ENCODE data around the gene POLRMT. TPM values are rescaled to one million over a fixed set of nuclear protein-coding genes. Genes with fewer than 3 reads are reported as not detected.

POLRMT gene
- total RNA-seq, 1 experiment from 2014 or later: 139 TPM

DNA sequence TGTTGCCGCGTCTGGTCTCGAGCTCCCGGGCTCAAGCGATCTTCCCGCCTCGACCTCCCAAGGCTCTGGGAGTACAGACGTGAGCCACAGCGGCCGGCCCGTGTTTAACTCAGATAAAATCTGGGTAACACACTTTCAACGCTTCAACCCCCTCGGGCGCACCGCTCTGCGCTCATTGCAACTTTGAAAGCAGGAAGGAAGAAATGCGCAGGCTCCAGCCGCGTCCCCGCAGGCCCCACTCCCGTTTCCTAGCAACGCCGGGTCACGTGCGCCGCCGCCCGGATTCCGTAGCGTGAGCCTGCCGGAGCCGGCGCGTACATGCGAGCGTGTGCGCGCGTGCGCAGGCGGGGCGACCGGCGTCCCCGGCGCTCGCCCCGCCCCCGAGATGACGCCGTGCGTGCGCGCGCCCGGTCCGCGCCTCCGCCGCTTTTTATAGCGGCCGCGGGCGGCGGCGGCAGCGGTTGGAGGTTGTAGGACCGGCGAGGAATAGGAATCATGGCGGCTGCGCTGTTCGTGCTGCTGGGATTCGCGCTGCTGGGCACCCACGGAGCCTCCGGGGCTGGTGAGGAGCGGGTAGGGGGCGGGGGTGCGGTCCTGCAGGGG, 61.1 kb downstream of the POLRMT start, which contains the start of gene BSG (continued):
- TF ChIP-seq, protein P1, sequence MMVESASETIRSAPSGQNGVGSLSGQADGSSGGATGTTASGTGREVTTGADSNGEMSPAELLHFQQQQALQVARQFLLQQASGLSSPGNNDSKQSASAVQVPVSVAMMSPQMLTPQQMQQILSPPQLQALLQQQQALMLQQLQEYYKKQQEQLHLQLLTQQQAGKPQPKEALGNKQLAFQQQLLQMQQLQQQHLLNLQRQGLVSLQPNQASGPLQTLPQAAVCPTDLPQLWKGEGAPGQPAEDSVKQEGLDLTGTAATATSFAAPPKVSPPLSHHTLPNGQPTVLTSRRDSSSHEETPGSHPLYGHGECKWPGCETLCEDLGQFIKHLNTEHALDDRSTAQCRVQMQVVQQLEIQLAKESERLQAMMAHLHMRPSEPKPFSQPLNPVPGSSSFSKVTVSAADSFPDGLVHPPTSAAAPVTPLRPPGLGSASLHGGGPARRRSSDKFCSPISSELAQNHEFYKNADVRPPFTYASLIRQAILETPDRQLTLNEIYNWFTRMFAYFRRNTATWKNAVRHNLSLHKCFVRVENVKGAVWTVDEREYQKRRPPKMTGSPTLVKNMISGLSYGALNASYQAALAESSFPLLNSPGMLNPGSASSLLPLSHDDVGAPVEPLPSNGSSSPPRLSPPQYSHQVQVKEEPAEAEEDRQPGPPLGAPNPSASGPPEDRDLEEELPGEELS (CRISPR knock-in tag; IDR thresholded peaks at IDR 0.05): no peak
- TF ChIP-seq SMAD4 (CRISPR knock-in tag; IDR thresholded peaks at IDR 0.05) (no peak), ELF4 (CRISPR knock-in tag; IDR thresholded peaks at IDR 0.05; ENCODE audit: low read depth) (no peak), RORB (CRISPR knock-in tag; IDR thresholded peaks at IDR 0.05) (no peak), CTCF (IDR thresholded peaks at IDR 0.05) (no peak), ZNF396 (CRISPR knock-in tag; IDR thresholded peaks at IDR 0.05; ENCODE audit: borderline replicate concordance) (no peak), PRRX2 (CRISPR knock-in tag; IDR thresholded peaks at IDR 0.05) (0 out of 2 replicates have a peak, but pooled peaks have one; percentile 45), ZNF138 (CRISPR knock-in tag; conservative IDR thresholded peaks at IDR 0.05) (no peak), FOXP1 (CRISPR knock-in tag; IDR thresholded peaks at IDR 0.05; ENCODE audit: borderline replicate concordance) (0 out of 2 replicates have a peak, but pooled peaks have one; percentile 31), ETV6 (CRISPR knock-in tag; IDR thresholded peaks at IDR 0.05) (peak; percentile 65; the same call in 1 of the 2 replicates), CBFB (CRISPR knock-in tag; IDR thresholded peaks at IDR 0.05; ENCODE audit: low read depth) (peak; percentile 78; the same call in 1 of the 2 replicates), ESRRA (CRISPR knock-in tag; IDR thresholded peaks at IDR 0.05; ENCODE audit: borderline replicate concordance) (0 out of 2 replicates have a peak, but pooled peaks have one; percentile 70), ATF6 (CRISPR knock-in tag; IDR thresholded peaks at IDR 0.05) (no peak), ZNF423 (CRISPR knock-in tag; IDR thresholded peaks at IDR 0.05) (no peak), SP1 (CRISPR knock-in tag; conservative IDR thresholded peaks at IDR 0.05) (peak; percentile 71), CREM (CRISPR knock-in tag; IDR thresholded peaks at IDR 0.05) (0 out of 2 replicates have a peak, but pooled peaks have one; percentile 68), JUN (CRISPR knock-in tag; IDR thresholded peaks at IDR 0.05) (no peak), MXD4 (CRISPR knock-in tag; IDR thresholded peaks at IDR 0.05; ENCODE audit: borderline replicate concordance) (no peak), ARID4B (CRISPR knock-in tag; IDR thresholded peaks at IDR 0.05; ENCODE audit: borderline replicate concordance) (peak; percentile 72; the same call in 1 of the 2 replicates), MYBL2 (CRISPR knock-in tag; IDR thresholded peaks at IDR 0.05) (no peak), TEAD1 (CRISPR knock-in tag; IDR thresholded peaks at IDR 0.05) (peak; percentile 82)
- TF ChIP-seq, protein P2, sequence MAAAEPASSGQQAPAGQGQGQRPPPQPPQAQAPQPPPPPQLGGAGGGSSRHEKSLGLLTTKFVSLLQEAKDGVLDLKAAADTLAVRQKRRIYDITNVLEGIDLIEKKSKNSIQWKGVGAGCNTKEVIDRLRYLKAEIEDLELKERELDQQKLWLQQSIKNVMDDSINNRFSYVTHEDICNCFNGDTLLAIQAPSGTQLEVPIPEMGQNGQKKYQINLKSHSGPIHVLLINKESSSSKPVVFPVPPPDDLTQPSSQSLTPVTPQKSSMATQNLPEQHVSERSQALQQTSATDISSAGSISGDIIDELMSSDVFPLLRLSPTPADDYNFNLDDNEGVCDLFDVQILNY (CRISPR knock-in tag; IDR thresholded peaks at IDR 0.05): peak; percentile 68; the same call in 1 of the 2 replicates
- TF ChIP-seq, protein P3, sequence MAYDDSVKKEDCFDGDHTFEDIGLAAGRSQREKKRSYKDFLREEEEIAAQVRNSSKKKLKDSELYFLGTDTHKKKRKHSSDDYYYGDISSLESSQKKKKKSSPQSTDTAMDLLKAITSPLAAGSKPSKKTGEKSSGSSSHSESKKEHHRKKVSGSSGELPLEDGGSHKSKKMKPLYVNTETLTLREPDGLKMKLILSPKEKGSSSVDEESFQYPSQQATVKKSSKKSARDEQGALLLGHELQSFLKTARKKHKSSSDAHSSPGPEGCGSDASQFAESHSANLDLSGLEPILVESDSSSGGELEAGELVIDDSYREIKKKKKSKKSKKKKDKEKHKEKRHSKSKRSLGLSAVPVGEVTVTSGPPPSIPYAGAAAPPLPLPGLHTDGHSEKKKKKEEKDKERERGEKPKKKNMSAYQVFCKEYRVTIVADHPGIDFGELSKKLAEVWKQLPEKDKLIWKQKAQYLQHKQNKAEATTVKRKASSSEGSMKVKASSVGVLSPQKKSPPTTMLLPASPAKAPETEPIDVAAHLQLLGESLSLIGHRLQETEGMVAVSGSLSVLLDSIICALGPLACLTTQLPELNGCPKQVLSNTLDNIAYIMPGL (CRISPR knock-in tag; IDR thresholded peaks at IDR 0.05): peak; percentile 70; the same call in 1 of the 2 replicates
- TF ChIP-seq, protein P4, sequence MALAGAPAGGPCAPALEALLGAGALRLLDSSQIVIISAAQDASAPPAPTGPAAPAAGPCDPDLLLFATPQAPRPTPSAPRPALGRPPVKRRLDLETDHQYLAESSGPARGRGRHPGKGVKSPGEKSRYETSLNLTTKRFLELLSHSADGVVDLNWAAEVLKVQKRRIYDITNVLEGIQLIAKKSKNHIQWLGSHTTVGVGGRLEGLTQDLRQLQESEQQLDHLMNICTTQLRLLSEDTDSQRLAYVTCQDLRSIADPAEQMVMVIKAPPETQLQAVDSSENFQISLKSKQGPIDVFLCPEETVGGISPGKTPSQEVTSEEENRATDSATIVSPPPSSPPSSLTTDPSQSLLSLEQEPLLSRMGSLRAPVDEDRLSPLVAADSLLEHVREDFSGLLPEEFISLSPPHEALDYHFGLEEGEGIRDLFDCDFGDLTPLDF (CRISPR knock-in tag; IDR thresholded peaks at IDR 0.05): no peak
